Measurements from ENCODE around the gene SREBF1.

SREBF1 gene

GRCh38 chr17:17776889-17777288 is 59.9 kb downstream of the SREBF1 start:
- H3K27ac Mint-ChIP-seq = no peak overlapping the region
- ATAC-seq (replicated peaks) (no peak), DNase-seq (no peak)
- H3K27me3 Mint-ChIP-seq = peaks cover 4 to 9% of the 10 kb centered on the region in 2 donors
- H3K4me1 Mint-ChIP-seq = peaks cover 22 to 34% of the 10 kb centered on the region in 2 donors
- no peak overlapping the region for H3K4me3 Mint-ChIP-seq
- H3K9me3 Mint-ChIP-seq = no peaks in the 10 kb centered on the region
- peaks cover 1 to 11% of the 10 kb centered on the region in 2 donors for H3K36me3 Mint-ChIP-seq

DNA sequence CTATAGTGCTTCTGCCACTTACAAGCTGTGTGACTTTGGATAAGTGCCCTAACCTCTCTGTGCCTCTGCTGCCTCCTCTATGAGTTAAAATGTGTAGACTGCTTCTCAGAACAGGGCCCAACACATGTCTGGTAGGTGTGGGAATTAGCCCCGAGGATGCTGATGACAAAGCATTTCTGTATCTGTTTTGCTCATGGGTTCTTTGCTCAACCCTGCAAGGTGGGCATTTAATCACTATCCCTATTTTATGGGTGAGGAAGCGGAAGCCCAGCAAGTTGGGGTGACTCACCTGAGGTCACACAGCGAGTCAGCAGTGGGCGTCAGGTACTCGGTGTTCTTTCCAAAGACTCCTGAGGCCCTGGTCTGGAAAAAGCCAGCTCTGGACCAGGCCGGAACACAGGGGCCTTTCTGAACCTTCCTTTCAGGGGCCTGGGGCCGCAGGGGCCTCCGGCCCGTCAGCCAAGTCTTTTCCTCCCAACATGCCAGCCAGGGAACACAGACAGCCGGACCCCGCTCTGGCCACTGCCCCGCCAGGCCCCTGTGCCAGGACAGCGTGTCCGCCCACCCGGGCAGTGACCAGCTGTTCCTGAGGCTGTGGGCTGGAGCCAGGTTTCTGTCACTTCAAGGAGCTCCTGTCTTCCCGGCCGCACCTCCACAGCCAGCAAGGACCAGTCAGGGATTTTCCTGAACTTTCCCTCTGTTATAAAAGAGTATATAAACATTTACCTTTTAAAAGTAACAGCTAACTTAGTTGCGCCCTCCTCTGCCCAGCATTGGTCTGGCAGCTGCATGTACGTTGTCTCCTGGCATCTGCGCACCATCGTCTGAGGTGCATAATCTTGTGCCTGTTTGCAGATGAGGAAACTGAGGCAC is 62.5 kb downstream of the SREBF1 start:
- H3K36me3 Mint-ChIP-seq = peaks cover 1 to 11% of the 10 kb centered on the region in 2 donors
- no peak for ATAC-seq (replicated peaks)
- H3K27ac Mint-ChIP-seq = no peak overlapping the region
- H3K4me1 Mint-ChIP-seq = peaks cover 16% of the 10 kb centered on the region in 2 donors
- no peaks in the 10 kb centered on the region for H3K9me3 Mint-ChIP-seq
- no peaks in the 10 kb centered on the region for H3K27me3 Mint-ChIP-seq
- DNase-seq = no peak
- no peak overlapping the region for H3K4me3 Mint-ChIP-seq

- H3K4me1 Mint-ChIP-seq = peaks cover 22 to 27% of the 10 kb centered on the region in 2 donors
- no peaks in the 10 kb centered on the region for H3K9me3 Mint-ChIP-seq
- no peak overlapping the region for H3K27ac Mint-ChIP-seq
- DNase-seq (no peak), ATAC-seq (replicated peaks) (peak in 1 of 2 donors; percentile 58)
- no peak overlapping the region for H3K4me3 Mint-ChIP-seq
- peaks cover 1 to 20% of the 10 kb centered on the region in 2 donors for H3K36me3 Mint-ChIP-seq
- H3K27me3 Mint-ChIP-seq = no peaks in the 10 kb centered on the region
Measured at GRCh38 chr17:17772231-17772630, 64.6 kb downstream of the SREBF1 start.

- Mint-ChIP-seq H3K27me3 (no peaks in the 10 kb centered on the region), H3K4me3 (no peak overlapping the region), H3K27ac (peak overlapping the region; percentile 65), H3K4me1 (peaks cover 23 to 28% of the 10 kb centered on the region in 2 donors), H3K36me3 (peaks cover 0 to 17% of the 10 kb centered on the region in 2 donors), H3K9me3 (no peaks in the 10 kb centered on the region)
- no peak for ATAC-seq (replicated peaks)
- DNase-seq = no peak
Measured at GRCh38 chr17:17771498-17772201, 65.1 kb downstream of the SREBF1 start.

DNA sequence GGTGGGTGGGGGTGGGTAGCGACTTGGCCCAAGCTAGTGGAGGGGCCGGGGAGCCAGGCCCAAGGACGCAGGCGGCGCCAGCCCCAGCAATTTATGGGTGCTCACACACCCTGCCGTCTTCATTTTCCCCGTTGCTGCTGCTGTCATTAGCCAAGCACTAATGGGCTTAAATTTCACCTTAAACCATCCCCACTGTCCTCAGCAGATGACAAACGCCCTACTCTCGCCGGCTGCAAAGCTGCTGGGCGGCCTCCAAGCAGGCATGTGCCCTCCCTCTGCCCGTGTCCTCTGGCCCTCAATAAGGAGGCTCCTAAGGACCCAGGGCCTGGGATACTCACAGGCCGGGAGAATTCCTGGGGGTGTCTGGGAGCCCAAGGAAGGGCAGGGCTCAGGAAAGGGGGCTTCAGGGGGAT is 66.1 kb downstream of the SREBF1 start:
- Mint-ChIP-seq H3K4me3 (no peak overlapping the region), H3K27me3 (no peaks in the 10 kb centered on the region), H3K4me1 (peaks cover 32 to 38% of the 10 kb centered on the region in 2 donors), H3K9me3 (no peaks in the 10 kb centered on the region), H3K27ac (no peak overlapping the region), H3K36me3 (peaks cover 4 to 24% of the 10 kb centered on the region in 2 donors)
- DNase-seq (no peak), ATAC-seq (replicated peaks) (no peak)

GRCh38 chr17:17769869-17770631 is 66.7 kb downstream of the SREBF1 start:
- no peaks in the 10 kb centered on the region for H3K9me3 Mint-ChIP-seq
- no peak overlapping the region for H3K4me3 Mint-ChIP-seq
- H3K36me3 Mint-ChIP-seq = peaks cover 4 to 24% of the 10 kb centered on the region in 2 donors
- ATAC-seq (replicated peaks) = no peak
- no peak for DNase-seq
- no peak overlapping the region for H3K27ac Mint-ChIP-seq
- peaks cover 38 to 44% of the 10 kb centered on the region in 2 donors for H3K4me1 Mint-ChIP-seq
- H3K27me3 Mint-ChIP-seq = no peaks in the 10 kb centered on the region

- DNase-seq (no peak), ATAC-seq (replicated peaks) (no peak)
- Mint-ChIP-seq H3K27ac (peak overlapping the region; percentile 81), H3K36me3 (peaks cover 6 to 28% of the 10 kb centered on the region in 2 donors), H3K27me3 (no peaks in the 10 kb centered on the region), H3K4me1 (peaks cover 52% of the 10 kb centered on the region in 2 donors), H3K4me3 (no peak overlapping the region), H3K9me3 (no peaks in the 10 kb centered on the region)
Measured at GRCh38 chr17:17768424-17769088, 68.2 kb downstream of the SREBF1 start.

GRCh38 chr17:17767887-17768418 is 68.8 kb downstream of the SREBF1 start:
- peaks cover 6 to 28% of the 10 kb centered on the region in 2 donors for H3K36me3 Mint-ChIP-seq
- no peak overlapping the region for H3K4me3 Mint-ChIP-seq
- DNase-seq (no peak), ATAC-seq (replicated peaks) (no peak)
- no peaks in the 10 kb centered on the region for H3K9me3 Mint-ChIP-seq
- H3K27me3 Mint-ChIP-seq = no peaks in the 10 kb centered on the region
- H3K27ac Mint-ChIP-seq = peak overlapping the region; percentile 81
- peaks cover 53 to 57% of the 10 kb centered on the region in 2 donors for H3K4me1 Mint-ChIP-seq

DNA sequence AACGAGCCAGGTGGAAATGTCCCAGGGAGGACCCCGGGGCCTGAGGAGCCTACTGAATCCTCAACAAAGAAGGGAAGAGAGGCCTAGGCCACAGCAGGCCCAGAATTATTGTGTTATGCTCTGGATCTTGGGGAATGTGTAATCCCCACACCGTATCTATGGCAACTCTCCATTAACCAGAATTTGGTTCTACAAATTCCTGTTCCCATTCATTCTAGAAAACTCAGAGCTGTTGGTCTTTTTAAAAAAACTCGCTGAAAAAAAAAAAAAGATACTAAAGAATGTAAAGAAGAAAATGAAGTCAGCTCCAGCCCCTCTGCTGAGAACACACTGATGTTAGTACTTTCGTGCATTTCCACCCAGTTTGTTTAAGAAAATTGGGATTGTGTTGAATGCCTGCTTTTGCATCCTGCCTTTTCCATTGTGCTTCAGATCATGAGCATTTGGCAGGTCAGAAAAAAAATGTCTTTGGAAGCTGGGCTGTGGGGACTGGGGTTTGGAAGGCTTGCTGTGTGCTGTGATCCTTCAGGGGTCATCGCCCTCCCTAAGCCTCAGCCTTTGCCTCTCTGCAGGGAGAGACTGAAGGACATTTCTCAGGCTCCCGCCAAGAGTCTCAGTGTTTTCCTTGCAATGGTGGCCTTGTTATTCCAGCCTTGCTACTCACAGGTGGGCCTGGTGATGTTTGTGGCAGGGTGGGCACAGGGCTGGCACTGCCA is 69.5 kb downstream of the SREBF1 start:
- Mint-ChIP-seq H3K4me3 (no peak overlapping the region), H3K4me1 (peaks cover 51 to 55% of the 10 kb centered on the region in 2 donors), H3K36me3 (peaks cover 6 to 23% of the 10 kb centered on the region in 2 donors), H3K9me3 (no peaks in the 10 kb centered on the region), H3K27me3 (no peaks in the 10 kb centered on the region), H3K27ac (no peak overlapping the region)
- DNase-seq (no peak), ATAC-seq (replicated peaks) (no peak)

- peaks cover 53 to 57% of the 10 kb centered on the region in 2 donors for H3K4me1 Mint-ChIP-seq
- ATAC-seq (replicated peaks) (no peak), DNase-seq (no peak)
- H3K27ac Mint-ChIP-seq = peak overlapping the region; percentile 93
- H3K4me3 Mint-ChIP-seq = peak overlapping the region in 1 of 2 donors; percentile 10
- H3K9me3 Mint-ChIP-seq = no peaks in the 10 kb centered on the region
- no peaks in the 10 kb centered on the region for H3K27me3 Mint-ChIP-seq
- H3K36me3 Mint-ChIP-seq = peaks cover 6 to 21% of the 10 kb centered on the region in 2 donors
Measured at GRCh38 chr17:17766744-17767120, 70.1 kb downstream of the SREBF1 start.

DNA sequence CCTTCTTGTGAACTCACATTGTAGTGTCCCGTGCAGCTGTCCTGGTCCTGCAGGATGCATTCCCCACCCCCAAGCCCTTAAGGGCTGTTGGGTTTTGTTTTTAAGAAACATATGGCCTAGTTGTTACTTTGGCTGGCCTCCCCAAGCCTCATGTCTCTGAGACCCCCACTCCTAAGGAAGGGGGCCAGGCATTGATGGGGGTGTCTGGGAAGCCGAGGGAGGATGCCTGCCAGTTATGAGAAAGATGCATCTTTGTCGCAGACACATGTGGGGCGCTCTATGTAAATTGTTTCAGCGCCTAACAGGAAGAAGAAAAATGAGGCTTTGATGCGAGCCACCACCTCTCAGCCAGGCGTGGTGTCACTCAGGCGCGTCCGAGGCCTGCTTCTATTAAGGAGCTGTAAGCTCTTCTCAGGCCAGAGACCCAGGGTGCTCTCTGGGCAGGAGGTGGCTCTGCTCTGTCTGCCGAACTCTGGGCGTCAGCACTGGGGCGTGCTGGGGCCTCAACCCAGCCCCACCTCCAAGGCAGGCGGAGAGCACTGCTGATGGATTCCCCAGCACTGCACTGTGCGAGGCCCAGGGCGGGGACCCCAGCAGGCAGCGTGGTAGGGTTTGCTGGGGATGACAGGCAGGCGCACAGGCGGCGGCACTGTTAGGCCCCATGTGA is 70.6 kb downstream of the SREBF1 start:
- H3K27me3 Mint-ChIP-seq = no peaks in the 10 kb centered on the region

DNA sequence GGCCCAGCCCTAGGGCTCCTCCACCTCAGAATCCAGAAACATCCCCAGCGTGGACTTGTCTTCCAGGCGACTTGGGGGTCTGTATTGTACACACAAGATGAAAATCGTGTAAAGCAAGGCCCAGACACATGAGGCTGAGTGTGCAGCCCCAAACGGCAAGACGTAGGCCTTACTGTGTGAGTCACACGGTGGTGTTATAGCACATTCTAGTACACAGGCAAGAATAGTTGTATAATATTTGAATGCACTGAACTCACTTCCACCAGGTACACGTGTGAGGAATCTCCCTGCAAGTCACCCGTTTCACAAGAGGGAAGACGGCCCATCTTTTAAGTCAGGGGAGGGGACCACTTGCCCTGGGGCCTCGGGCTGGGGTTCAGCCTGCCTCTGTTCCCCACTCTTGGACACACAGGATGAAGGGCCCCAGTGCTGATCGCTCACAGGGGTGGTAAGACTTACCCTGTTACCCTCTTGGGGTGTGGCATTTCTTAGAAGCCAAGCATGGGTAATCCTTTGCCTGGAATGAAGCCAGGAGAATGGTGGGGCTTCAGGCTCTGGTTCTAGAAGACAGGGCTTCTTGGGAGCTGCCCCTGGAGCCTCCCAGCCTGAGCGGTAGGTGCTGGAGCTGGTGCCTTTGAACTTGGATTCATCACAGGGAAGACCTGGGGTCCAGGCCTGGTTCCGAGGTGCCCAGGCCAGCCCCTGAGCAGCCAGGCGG is 71.3 kb downstream of the SREBF1 start:
- ATAC-seq (replicated peaks) (peak in 1 of 2 donors; percentile 22), DNase-seq (no peak)
- Mint-ChIP-seq H3K27ac (peak overlapping the region; percentile 59), H3K36me3 (peaks cover 6 to 25% of the 10 kb centered on the region in 2 donors), H3K9me3 (no peaks in the 10 kb centered on the region), H3K4me3 (no peak overlapping the region), H3K27me3 (no peaks in the 10 kb centered on the region), H3K4me1 (peaks cover 52 to 63% of the 10 kb centered on the region in 2 donors)

More for the DNA sequence above, 70.6 kb downstream of the SREBF1 start:
- peak; percentile 86 to 89 for ATAC-seq (replicated peaks)
- peaks cover 6 to 24% of the 10 kb centered on the region in 2 donors for H3K36me3 Mint-ChIP-seq
- H3K9me3 Mint-ChIP-seq = no peaks in the 10 kb centered on the region
- H3K27ac Mint-ChIP-seq = peak overlapping the region; percentile 93
- peaks cover 54 to 63% of the 10 kb centered on the region in 2 donors for H3K4me1 Mint-ChIP-seq
- DNase-seq = peak; percentile 24
- peak overlapping the region; percentile 10 to 51 for H3K4me3 Mint-ChIP-seq
